CD8-positive, alpha-beta memory T cell (primary cell): ENCODE results near the gene KCNQ4. TPM values are rescaled to one million over a fixed set of nuclear protein-coding genes. Genes with fewer than 3 reads are reported as not detected.

Experiments used
- CTCF ChIA-PET: fragments of 350-600 bp; sonication (Branson Sonifier 250); formaldehyde crosslinking; loops from one replicate; lab custom pipeline; 2021; ENCODE audit warnings: antibody characterized with exemption; lab: Charles Lee
- POLR2A ChIA-PET: fragments of 350-600 bp; sonication (Branson Sonifier 250); formaldehyde crosslinking; loops from one replicate; lab custom pipeline; 2021; ENCODE audit warnings: antibody characterized with exemption; lab: Charles Lee
- DNase-seq, 5 donors: peaks; one replicate each; pipeline versions ENCODE4 v3.0.0 to v3.0.0-alpha.2; 2020 to 2022; ENCODE audit warnings: mixed read lengths in 1 of 5
- H3K27ac ChIP-seq: one replicate; pipeline ENCODE4 v1.7.0; 2013; ENCODE audit warnings: low read depth, mild to moderate bottlenecking, low read length, moderate library complexity
- H3K27me3 ChIP-seq: 2 replicates; pipeline ENCODE4 v1.7.0; 2013; ENCODE audit warnings: low read length, mild to moderate bottlenecking; ENCODE audit not compliant: insufficient read depth, poor library complexity, severe bottlenecking
- H3K36me3 ChIP-seq: 2 replicates; pipeline ENCODE4 v1.7.0; 2013; ENCODE audit warnings: mild to moderate bottlenecking, low read length, moderate library complexity; ENCODE audit not compliant: insufficient read depth
- H3K4me1 ChIP-seq: 2 replicates; pipeline ENCODE4 v1.7.0; 2013; ENCODE audit warnings: mild to moderate bottlenecking, low read length, moderate library complexity; ENCODE audit not compliant: insufficient read depth
- H3K4me3 ChIP-seq: 2 replicates; pipeline ENCODE4 v1.7.0; 2013; ENCODE audit warnings: mild to moderate bottlenecking, low read length
- H3K9me3 ChIP-seq: 2 replicates; pipeline ENCODE4 v1.7.0; 2013; ENCODE audit warnings: mild to moderate bottlenecking, low read length
- H3K27ac Mint-ChIP-seq, 8 donors: one replicate each; pipeline ENCODE4 v1.8.0; 2020 to 2021; ENCODE audit warnings: mixed read lengths in 8 of 8, mild to moderate bottlenecking in 6 of 8, inconsistent platforms in 3 of 8, moderate library complexity in 3 of 8
- H3K27me3 Mint-ChIP-seq, 2 donors: one replicate each; pipeline ENCODE4 v1.8.0; 2020 to 2021; ENCODE audit warnings: mixed read lengths in 2 of 2, mild to moderate bottlenecking in 1 of 2, moderate library complexity in 1 of 2
- H3K36me3 Mint-ChIP-seq, 3 donors: one replicate each; pipeline ENCODE4 v1.8.0; 2020 to 2021; ENCODE audit warnings: mixed read lengths in 3 of 3, inconsistent platforms in 1 of 3, mild to moderate bottlenecking in 1 of 3
- H3K4me1 Mint-ChIP-seq, 3 donors: one replicate each; pipeline ENCODE4 v1.8.0; 2020 to 2021; ENCODE audit warnings: mixed read lengths in 3 of 3, inconsistent platforms in 1 of 3, mild to moderate bottlenecking in 1 of 3
- H3K4me3 Mint-ChIP-seq, 7 donors: one replicate each; pipeline ENCODE4 v1.8.0; 2020 to 2021; ENCODE audit warnings: mixed read lengths in 7 of 7, mild to moderate bottlenecking in 6 of 7, moderate library complexity in 4 of 7, inconsistent platforms in 2 of 7
- H3K9me3 Mint-ChIP-seq, 5 donors: one replicate each; pipeline ENCODE4 v1.8.0; 2020 to 2022; ENCODE audit warnings: mixed read lengths in 5 of 5, mild to moderate bottlenecking in 3 of 5, moderate library complexity in 2 of 5, inconsistent platforms in 1 of 5
- polyA plus RNA-seq: library from polyadenylated mRNA; unstranded; fragments of 300-500 nt; fragmentation: Illumina TruSeq; gene quantifications from one replicate; pipeline ENCODE4 v1.2.3, GENCODE V29; 2021
- total RNA-seq, 2 experiments: library from RNA; stranded (reverse); gene quantifications; one replicate each; pipeline ENCODE4 v1.2.3, GENCODE V29; 2021

The KCNQ4 gene
- total and polyA plus RNA-seq, 3 experiments from 2014 or later: 0.09 to 0.16 TPM; not detected in 1

GRCh38 chr1:40749817-40750216 lies 33.8 kb upstream of the KCNQ4 start:
- peaks cover 3% of the 10 kb centered on the region for H3K4me1 ChIP-seq
- H3K4me3 ChIP-seq: no peak overlapping the region
- H3K27ac Mint-ChIP-seq: no peak overlapping the region
- no peaks in the 10 kb centered on the region for H3K9me3 ChIP-seq
- H3K4me3 Mint-ChIP-seq: no peak overlapping the region
- CTCF ChIA-PET: no interaction called here
- H3K36me3 ChIP-seq: peaks cover 39% of the 10 kb centered on the region
- no peak overlapping the region for H3K27ac ChIP-seq
- no peaks in the 10 kb centered on the region for H3K9me3 Mint-ChIP-seq
- no peak for DNase-seq
- H3K27me3 Mint-ChIP-seq: peaks cover 0 to 1% of the 10 kb centered on the region in 2 donors
- no peaks in the 10 kb centered on the region for H3K27me3 ChIP-seq
- POLR2A ChIA-PET: no interaction called here
- H3K4me1 Mint-ChIP-seq: peaks cover 11 to 34% (median 25%) of the 10 kb centered on the region in 3 donors
- H3K36me3 Mint-ChIP-seq: peaks cover 0 to 88% (median 30%) of the 10 kb centered on the region in 3 donors

DNA sequence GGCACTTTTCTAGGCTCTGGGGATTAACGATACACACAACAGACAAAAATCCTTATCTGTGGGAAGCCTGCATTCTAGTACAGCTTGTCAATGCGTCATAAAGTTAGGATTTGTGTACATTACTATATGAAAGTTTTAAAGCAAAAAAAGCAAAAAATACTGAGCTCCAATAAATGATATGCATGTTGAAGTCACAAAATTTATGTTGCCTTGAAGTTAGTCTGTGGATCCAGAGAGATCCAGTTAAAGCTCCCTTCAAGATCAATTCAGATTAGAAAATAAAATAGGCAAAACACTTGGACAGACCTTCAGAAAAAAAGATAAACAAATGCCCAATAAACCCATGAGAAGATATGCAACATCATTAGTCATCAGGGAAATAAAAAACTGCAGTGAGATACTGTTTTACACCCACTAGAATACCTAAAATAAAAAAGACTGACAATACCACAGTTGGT lies 33.1 kb upstream of the KCNQ4 start:
- Mint-ChIP-seq H3K27me3 (peaks cover 0 to 1% of the 10 kb centered on the region in 2 donors), H3K9me3 (no peaks in the 10 kb centered on the region), H3K4me3 (no peak overlapping the region), H3K36me3 (peaks cover 0 to 88% (median 27%) of the 10 kb centered on the region in 3 donors), H3K4me1 (peaks cover 6 to 27% (median 18%) of the 10 kb centered on the region in 3 donors), H3K27ac (peak overlapping the region in 1 of 8 donors; percentile 64)
- Histone ChIP-seq H3K9me3 (no peaks in the 10 kb centered on the region), H3K4me1 (no peaks in the 10 kb centered on the region), H3K27ac (no peak overlapping the region), H3K27me3 (no peaks in the 10 kb centered on the region), H3K4me3 (no peak overlapping the region), H3K36me3 (peaks cover 45% of the 10 kb centered on the region)
- CTCF ChIA-PET: no interaction called here
- DNase-seq: no peak
- POLR2A ChIA-PET: no interaction called here

DNA sequence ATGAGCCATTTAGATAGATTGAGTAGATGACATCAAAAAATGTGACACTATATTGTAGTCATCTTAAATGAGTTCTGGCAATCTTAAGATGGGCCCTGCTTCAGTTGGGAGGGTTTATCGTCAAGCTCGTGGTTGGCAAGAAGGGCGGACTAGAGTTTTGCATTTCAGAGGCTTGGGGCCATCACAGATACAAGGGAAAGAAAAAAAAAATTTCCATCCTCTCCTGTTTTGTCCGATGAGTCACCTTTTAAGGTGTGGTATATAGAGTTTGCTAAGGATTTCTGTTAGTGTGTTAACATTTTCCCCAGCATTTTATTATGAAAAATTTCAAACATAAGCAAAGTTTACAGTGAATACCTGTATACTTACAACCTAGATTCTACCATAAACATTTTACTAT lies 31.8 kb upstream of the KCNQ4 start:
- no peaks in the 10 kb centered on the region for H3K4me1 ChIP-seq
- no peak for DNase-seq
- CTCF ChIA-PET: no interaction called here

DNA sequence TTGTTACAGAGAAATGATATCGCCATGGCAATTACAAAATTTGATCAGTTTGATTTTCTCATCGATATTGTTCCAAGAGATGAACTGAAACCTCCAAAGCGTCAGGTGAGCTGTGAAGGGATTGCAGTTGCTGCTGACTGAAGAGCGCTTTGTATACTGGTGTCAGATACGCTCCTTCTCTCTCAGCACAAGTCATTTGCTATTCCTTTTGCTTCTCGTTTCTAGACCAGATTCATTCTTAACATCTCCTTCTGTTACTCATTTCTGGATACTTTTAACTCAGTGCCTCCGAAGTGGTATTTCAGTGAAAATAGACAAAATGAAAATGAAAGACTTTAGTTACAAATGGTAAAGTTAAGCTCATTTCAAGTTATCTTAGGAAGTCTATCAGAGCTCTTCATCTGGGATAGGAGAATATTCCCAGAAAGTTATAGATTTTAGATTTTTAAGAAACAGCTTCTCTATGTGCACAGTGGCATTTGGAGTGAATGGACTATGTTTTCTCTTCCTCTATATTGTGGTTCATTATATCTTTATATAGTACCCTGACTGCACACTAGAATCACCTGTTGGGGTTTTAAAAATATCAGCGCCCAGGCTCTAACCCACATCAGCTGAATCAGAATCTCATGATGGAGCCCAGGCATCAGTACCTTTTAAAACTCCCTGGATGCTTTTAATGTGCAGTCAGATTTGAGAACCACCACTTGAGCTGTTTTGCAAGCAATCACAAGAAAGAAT lies 30.3 kb upstream of the KCNQ4 start:
- peak overlapping the region in 4 of 8 donors; percentile 4 to 69 (median 42) for H3K27ac Mint-ChIP-seq
- POLR2A ChIA-PET: no interaction called here
- no peak overlapping the region for H3K4me3 ChIP-seq
- no peaks in the 10 kb centered on the region for H3K4me1 ChIP-seq
- H3K4me3 Mint-ChIP-seq: no peak overlapping the region
- H3K27me3 ChIP-seq: no peaks in the 10 kb centered on the region
- no peak overlapping the region for H3K27ac ChIP-seq
- CTCF ChIA-PET: interaction anchor here (0.7 to 1.4 kb wide), 3 partner anchors 9 to 21 kb away, joined by 3 to 6 read pairs (median 3); no protein-coding TSS in a partner anchor
- no peaks in the 10 kb centered on the region for H3K9me3 ChIP-seq
- peaks cover 70% of the 10 kb centered on the region for H3K36me3 ChIP-seq
- DNase-seq: no peak
- H3K27me3 Mint-ChIP-seq: no peaks in the 10 kb centered on the region
- peaks cover 0 to 15% (median 6%) of the 10 kb centered on the region in 3 donors for H3K4me1 Mint-ChIP-seq
- H3K9me3 Mint-ChIP-seq: no peaks in the 10 kb centered on the region
- H3K36me3 Mint-ChIP-seq: peaks cover 0 to 90% (median 28%) of the 10 kb centered on the region in 3 donors

More for the DNA sequence above, 31.8 kb upstream of the KCNQ4 start:
- peaks cover 55% of the 10 kb centered on the region for H3K36me3 ChIP-seq
- Mint-ChIP-seq H3K36me3 (peaks cover 0 to 90% (median 31%) of the 10 kb centered on the region in 3 donors), H3K4me1 (peaks cover 0 to 15% (median 6%) of the 10 kb centered on the region in 3 donors), H3K4me3 (no peak overlapping the region), H3K27me3 (peaks cover 0 to 1% of the 10 kb centered on the region in 2 donors), H3K9me3 (no peaks in the 10 kb centered on the region), H3K27ac (peak overlapping the region in 2 of 8 donors; percentile 10 to 74)
- H3K9me3 ChIP-seq: no peaks in the 10 kb centered on the region
- H3K27me3 ChIP-seq: no peaks in the 10 kb centered on the region
- no peak overlapping the region for H3K27ac ChIP-seq
- no peak overlapping the region for H3K4me3 ChIP-seq
- POLR2A ChIA-PET: no interaction called here

DNA sequence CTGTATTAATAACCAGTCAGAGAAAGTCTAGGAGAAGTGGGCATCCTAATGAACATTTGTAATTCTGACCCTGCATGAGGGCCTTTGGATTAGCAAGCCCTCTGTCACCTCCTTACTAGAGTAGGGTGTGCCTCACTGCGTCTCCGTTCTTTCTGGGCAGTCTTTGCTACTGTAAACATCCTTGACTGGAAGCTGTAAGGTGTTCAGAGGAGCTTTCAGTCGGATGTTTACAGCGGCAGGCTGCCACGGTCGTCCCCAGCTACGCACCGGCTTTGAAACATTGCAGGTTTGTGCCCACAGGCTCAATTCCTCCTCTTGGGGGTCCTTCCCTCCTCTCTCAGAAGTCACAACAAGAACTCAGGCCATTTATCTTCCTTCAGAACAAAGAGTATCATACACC lies 29.4 kb upstream of the KCNQ4 start:
- ChIA-PET CTCF (interaction anchor here (0.7 to 1.4 kb wide), 3 partner anchors 10 to 20 kb away, joined by 3 to 6 read pairs (median 3); no protein-coding TSS in a partner anchor), POLR2A (no interaction called here)
- Histone ChIP-seq H3K4me1 (no peaks in the 10 kb centered on the region), H3K27me3 (no peaks in the 10 kb centered on the region), H3K36me3 (peaks cover 68% of the 10 kb centered on the region), H3K4me3 (no peak overlapping the region), H3K27ac (no peak overlapping the region), H3K9me3 (no peaks in the 10 kb centered on the region)
- Mint-ChIP-seq H3K4me3 (no peak overlapping the region), H3K27ac (peak overlapping the region in 1 of 8 donors; percentile 36), H3K27me3 (no peaks in the 10 kb centered on the region), H3K36me3 (peaks cover 0 to 90% (median 28%) of the 10 kb centered on the region in 3 donors), H3K9me3 (no peaks in the 10 kb centered on the region), H3K4me1 (peaks cover 0 to 15% (median 6%) of the 10 kb centered on the region in 3 donors)
- no peak for DNase-seq

DNA sequence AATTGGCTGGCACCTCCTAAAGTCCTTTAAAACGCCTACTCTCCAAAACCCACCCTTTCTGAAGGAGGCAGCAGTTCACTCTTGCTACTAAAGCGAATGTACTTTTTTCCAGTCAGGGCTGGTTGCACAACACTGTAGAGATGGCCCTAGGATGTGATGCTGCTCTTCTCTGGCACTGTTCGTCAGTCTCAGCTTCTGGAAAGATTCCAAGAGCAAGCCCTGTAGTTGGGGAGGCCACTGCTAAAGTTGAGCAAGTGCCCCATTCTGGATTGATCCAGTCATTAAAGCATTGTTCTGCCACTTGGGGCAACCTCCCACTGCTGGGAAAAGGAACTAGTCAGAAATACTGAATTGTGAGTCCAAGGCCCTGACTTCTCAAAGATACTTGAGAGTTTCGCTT lies 28.5 kb upstream of the KCNQ4 start:
- peaks cover 69% of the 10 kb centered on the region for H3K36me3 ChIP-seq
- H3K4me1 ChIP-seq: no peaks in the 10 kb centered on the region
- peaks cover 0 to 15% (median 9%) of the 10 kb centered on the region in 3 donors for H3K4me1 Mint-ChIP-seq
- no peaks in the 10 kb centered on the region for H3K27me3 Mint-ChIP-seq
- H3K9me3 ChIP-seq: no peaks in the 10 kb centered on the region
- H3K36me3 Mint-ChIP-seq: peaks cover 5 to 90% (median 30%) of the 10 kb centered on the region in 3 donors
- H3K4me3 Mint-ChIP-seq: no peak overlapping the region
- DNase-seq: no peak
- no peak overlapping the region for H3K27ac ChIP-seq
- no peak overlapping the region for H3K27ac Mint-ChIP-seq
- POLR2A ChIA-PET: no interaction called here
- no peaks in the 10 kb centered on the region for H3K27me3 ChIP-seq
- no peak overlapping the region for H3K4me3 ChIP-seq
- CTCF ChIA-PET: no interaction called here
- no peaks in the 10 kb centered on the region for H3K9me3 Mint-ChIP-seq

DNA sequence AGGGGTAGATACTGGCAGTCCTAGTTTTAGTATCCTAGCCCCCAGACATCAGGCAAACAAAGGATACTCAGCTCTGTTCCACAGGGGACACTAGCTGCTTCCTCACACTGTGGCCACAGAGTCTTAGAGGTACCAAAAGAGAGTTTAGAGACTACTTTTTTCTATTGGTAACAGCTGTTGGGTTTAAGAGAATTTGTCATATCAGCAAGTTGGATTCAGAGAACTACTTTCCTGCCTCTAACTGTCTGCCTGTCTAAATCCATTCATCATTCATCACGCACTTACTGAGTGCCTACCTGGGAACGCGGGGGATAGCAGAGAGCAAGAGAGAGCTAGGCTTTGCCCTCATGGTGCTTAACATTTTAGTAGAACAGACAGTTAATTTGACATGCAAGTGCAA lies 27.1 kb upstream of the KCNQ4 start:
- peak overlapping the region in 5 of 8 donors; percentile 10 to 57 (median 38) for H3K27ac Mint-ChIP-seq
- POLR2A ChIA-PET: no interaction called here

DNA sequence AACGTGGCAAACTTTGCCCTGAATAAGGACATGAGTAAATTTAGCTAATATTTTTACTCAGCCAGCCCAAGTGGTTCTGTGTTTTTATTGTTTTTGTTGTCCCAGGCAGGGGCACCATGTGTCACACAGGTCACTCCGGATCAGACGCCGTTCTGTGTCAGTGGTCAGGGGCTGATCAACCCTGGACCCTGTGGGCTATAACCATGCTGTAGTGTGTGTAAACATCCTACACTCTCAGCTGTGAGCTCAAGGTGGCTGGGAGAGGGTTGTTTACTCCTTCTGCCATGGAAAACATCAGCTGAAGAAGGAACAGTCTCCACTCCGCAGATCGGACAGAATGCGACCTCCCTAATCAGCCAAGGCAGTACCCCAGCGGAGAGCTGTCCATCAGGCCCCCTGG lies 26.5 kb upstream of the KCNQ4 start:
- no peak for DNase-seq
- H3K4me3 Mint-ChIP-seq: no peak overlapping the region
- peak overlapping the region in 1 of 8 donors; percentile 38 for H3K27ac Mint-ChIP-seq
- H3K27me3 ChIP-seq: no peaks in the 10 kb centered on the region
- H3K4me1 ChIP-seq: peaks cover 2% of the 10 kb centered on the region
- H3K36me3 Mint-ChIP-seq: peaks cover 5 to 90% (median 23%) of the 10 kb centered on the region in 3 donors
- ChIA-PET CTCF (interaction anchor here (1.9 kb wide), 1 partner anchor 93 kb away, joined by 6 read pairs; no protein-coding TSS in a partner anchor), POLR2A (no interaction called here)
- no peaks in the 10 kb centered on the region for H3K27me3 Mint-ChIP-seq
- no peaks in the 10 kb centered on the region for H3K9me3 Mint-ChIP-seq
- H3K4me1 Mint-ChIP-seq: peaks cover 0 to 17% (median 10%) of the 10 kb centered on the region in 3 donors
- H3K9me3 ChIP-seq: no peaks in the 10 kb centered on the region
- H3K27ac ChIP-seq: no peak overlapping the region
- H3K4me3 ChIP-seq: no peak overlapping the region
- peaks cover 70% of the 10 kb centered on the region for H3K36me3 ChIP-seq

More for the DNA sequence above, 27.1 kb upstream of the KCNQ4 start:
- no peaks in the 10 kb centered on the region for H3K9me3 Mint-ChIP-seq
- H3K4me1 Mint-ChIP-seq: peaks cover 0 to 19% (median 8%) of the 10 kb centered on the region in 3 donors
- CTCF ChIA-PET: interaction anchor here (1.1 to 1.9 kb wide), 2 partner anchors 8 to 94 kb away, joined by 3 to 6 read pairs; no protein-coding TSS in a partner anchor
- no peaks in the 10 kb centered on the region for H3K9me3 ChIP-seq
- no peaks in the 10 kb centered on the region for H3K4me1 ChIP-seq
- no peak overlapping the region for H3K4me3 ChIP-seq
- H3K36me3 ChIP-seq: peaks cover 70% of the 10 kb centered on the region
- DNase-seq: no peak
- no peak overlapping the region for H3K27ac ChIP-seq
- H3K36me3 Mint-ChIP-seq: peaks cover 5 to 90% (median 26%) of the 10 kb centered on the region in 3 donors
- no peaks in the 10 kb centered on the region for H3K27me3 ChIP-seq
- no peaks in the 10 kb centered on the region for H3K27me3 Mint-ChIP-seq
- H3K4me3 Mint-ChIP-seq: no peak overlapping the region
